ENCODE data around the gene MYOZ3.

- TF ChIP-seq CTCF (IDR thresholded peaks at IDR 0.05) (no peak), POLR2A (IDR thresholded peaks at IDR 0.05) (no peak), POLR2AphosphoS5 (IDR thresholded peaks at IDR 0.05) (no peak)
These were observed 45.8 kb downstream of the MYOZ3 start for GRCh38 chr5:150706776-150707390.

Data from breast epithelium (tissue), 3 donors.